IPS-18c (cell line): ENCODE results near the gene CBFA2T3.
"Not testable (repeated sequence)": the region's sequence is repeated elsewhere in the genome, so short reads cannot be mapped to it uniquely, and the experiment has no call there.

Experiments used
- H3K4me3 ChIP-seq: 2 replicates; pipeline ENCODE4 v1.7.0; 2013; ENCODE audit warnings: low read depth, mild to moderate bottlenecking, low read length, moderate library complexity; ENCODE audit not compliant: insufficient read depth
- H3K9me3 ChIP-seq: one replicate; pipeline ENCODE4 v1.6.1; 2013; ENCODE audit warnings: mild to moderate bottlenecking, low read length, moderate library complexity; ENCODE audit not compliant: control insufficient read depth, insufficient read depth

The CBFA2T3 gene

GRCh38 chr16:89014403-89015230 lies 37.6 kb upstream of the CBFA2T3 start:
- Histone ChIP-seq H3K9me3 (no peaks in the 10 kb centered on the region), H3K4me3 (no peak overlapping the region)

- no peaks in the 10 kb centered on the region for H3K9me3 ChIP-seq
- H3K4me3 ChIP-seq, result no peak overlapping the region
Observed at GRCh38 chr16:89013692-89014402, 36.8 kb upstream of the CBFA2T3 start.

- no peaks in the 10 kb centered on the region for H3K9me3 ChIP-seq
- no peak overlapping the region for H3K4me3 ChIP-seq
Observed at GRCh38 chr16:89013111-89013510, 36.1 kb upstream of the CBFA2T3 start.

GRCh38 chr16:89012622-89012995 lies 35.6 kb upstream of the CBFA2T3 start:
- H3K9me3 ChIP-seq, result no peaks in the 10 kb centered on the region
- no peak overlapping the region for H3K4me3 ChIP-seq

GRCh38 chr16:89011909-89012621 lies 35.1 kb upstream of the CBFA2T3 start:
- Histone ChIP-seq H3K9me3 (no peaks in the 10 kb centered on the region), H3K4me3 (no peak overlapping the region)

- H3K9me3 ChIP-seq, result no peaks in the 10 kb centered on the region
- H3K4me3 ChIP-seq, result no peak overlapping the region
Observed at GRCh38 chr16:89010210-89010925, 33.4 kb upstream of the CBFA2T3 start.

- Histone ChIP-seq H3K4me3 (no peak overlapping the region), H3K9me3 (no peaks in the 10 kb centered on the region)
Observed at GRCh38 chr16:89009343-89010209, 32.6 kb upstream of the CBFA2T3 start.

GRCh38 chr16:89008796-89009195 lies 31.8 kb upstream of the CBFA2T3 start:
- H3K9me3 ChIP-seq, H3K4me3 ChIP-seq: not testable (repeated sequence)

GRCh38 chr16:89007371-89008249 lies 30.6 kb upstream of the CBFA2T3 start:
- no peak overlapping the region; the same call in 1 of the 2 replicates for H3K4me3 ChIP-seq
- H3K9me3 ChIP-seq, result no peaks in the 10 kb centered on the region

GRCh38 chr16:89006036-89006752 lies 29.2 kb upstream of the CBFA2T3 start:
- H3K4me3 ChIP-seq, result no peak overlapping the region
- H3K9me3 ChIP-seq, result no peaks in the 10 kb centered on the region

- H3K4me3 ChIP-seq, result no peak overlapping the region
Observed at GRCh38 chr16:89005201-89006035, 28.4 kb upstream of the CBFA2T3 start.

GRCh38 chr16:89004209-89004831 lies 27.3 kb upstream of the CBFA2T3 start:
- Histone ChIP-seq H3K9me3 (peaks cover 4% of the 10 kb centered on the region), H3K4me3 (no peak overlapping the region)

More at GRCh38 chr16:89005201-89006035, 28.4 kb upstream of the CBFA2T3 start:
- H3K9me3 ChIP-seq, result peaks cover 4% of the 10 kb centered on the region

GRCh38 chr16:89003831-89004208 lies 26.8 kb upstream of the CBFA2T3 start:
- Histone ChIP-seq H3K4me3 (no peak overlapping the region), H3K9me3 (peaks cover 4% of the 10 kb centered on the region)
